ENCODE data around the gene MT1A.

MT1A gene

GRCh38 chr16:56675685-56676210 lies 37.3 kb downstream of the MT1A start:
- DNase-seq (ENCODE audit: low read depth in 1 of 2, low spot score in 1 of 2), result peak in 1 of 2 donors; percentile 31

GRCh38 chr16:56677474-56677873 lies 39.0 kb downstream of the MT1A start:
- DNase-seq (ENCODE audit: low read depth in 1 of 2, low spot score in 1 of 2), result no peak

- no peak for DNase-seq (ENCODE audit: low read depth in 1 of 2, low spot score in 1 of 2)
These were observed 40.7 kb downstream of the MT1A start for GRCh38 chr16:56679078-56679730.

GRCh38 chr16:56679818-56680217 lies 41.4 kb downstream of the MT1A start:
- DNase-seq (ENCODE audit: low read depth in 1 of 2, low spot score in 1 of 2), result no peak

- peak; percentile 78 to 86 for DNase-seq (ENCODE audit: low read depth in 1 of 2, low spot score in 1 of 2)
These were observed 43.7 kb downstream of the MT1A start, which contains the start of gene MT1X for GRCh38 chr16:56681939-56682702. Gene MT1X (plus strand): TSS chr16:56682470. CDS start chr16:56682541, 71 bp downstream.

GRCh38 chr16:56682703-56683397 lies 44.4 kb downstream of the MT1A start:
- DNase-seq (ENCODE audit: low read depth in 1 of 2, low spot score in 1 of 2), result no peak

- DNase-seq (ENCODE audit: low read depth in 1 of 2, low spot score in 1 of 2), result no peak
These were observed 45.1 kb downstream of the MT1A start for GRCh38 chr16:56683424-56684172.

GRCh38 chr16:56684256-56684925 lies 45.9 kb downstream of the MT1A start:
- no peak for DNase-seq (ENCODE audit: low read depth in 1 of 2, low spot score in 1 of 2)

- no peak for DNase-seq (ENCODE audit: low read depth in 1 of 2, low spot score in 1 of 2)
These were observed 46.6 kb downstream of the MT1A start for GRCh38 chr16:56684926-56685590.

- no peak for DNase-seq (ENCODE audit: low read depth in 1 of 2, low spot score in 1 of 2)
These were observed 48.3 kb downstream of the MT1A start for GRCh38 chr16:56686758-56687157.

GRCh38 chr16:56688762-56689161 lies 50.3 kb downstream of the MT1A start:
- DNase-seq (ENCODE audit: low read depth in 1 of 2, low spot score in 1 of 2), result no peak

- no peak for DNase-seq (ENCODE audit: low read depth in 1 of 2, low spot score in 1 of 2)
These were observed 50.7 kb downstream of the MT1A start for GRCh38 chr16:56689171-56689570.

All from activated CD4-positive, alpha-beta T cell treated with anti-CD3 and anti-CD28 coated beads, Interleukin-2, amount 50 U/mL, for 24 hours (primary cell).